K562 (cell line): ENCODE data around the gene MECR. TPM values are rescaled to one million over a fixed set of nuclear protein-coding genes. Genes with fewer than 3 reads are reported as not detected.

Experiments used
- CHD4 ChIP-seq: fragments of 200-600 bp; sonication (generic); IDR thresholded peaks from 3 replicates; pipeline ENCODE4 v1.6.1; 2012; ENCODE audit warnings: low read depth, mild to moderate bottlenecking, mixed read lengths, low read length, inconsistent platforms; ENCODE audit not compliant: insufficient read depth, insufficient replicate concordance, poor library complexity, severe bottlenecking
- EWSR1 ChIP-seq: fragments of 450-650 bp; IDR thresholded peaks from 2 replicates; pipeline ENCODE4 v1.6.1; 2018; ENCODE audit warnings: borderline replicate concordance, mild to moderate bottlenecking, low read depth, moderate library complexity; ENCODE audit not compliant: partially characterized antibody
- GATAD2B ChIP-seq: fragments of 450-650 bp; IDR thresholded peaks from 2 replicates; pipeline ENCODE4 v1.6.1; 2017; ENCODE audit warnings: mild to moderate bottlenecking, borderline replicate concordance
- MAFF ChIP-seq: IDR thresholded peaks from 2 replicates; pipeline ENCODE4 v1.6.1; 2012; ENCODE audit warnings: low read length, improper control_type of control experiment
- MYC ChIP-seq, 2 experiments: fragments of 250-450 bp in 1 of 2; sonication (Bioruptor Pico) in 1 of 2; IDR thresholded peaks; 2 replicates each; pipeline versions ENCODE4 v1.5.1 to v1.6.1; 2012 to 2021; ENCODE audit warnings: low read depth in 2 of 2, borderline replicate concordance in 1 of 2, improper control_type of control experiment in 1 of 2, low read length in 1 of 2, mild to moderate bottlenecking in 1 of 2, moderate library complexity in 1 of 2
- NCOA4 ChIP-seq: fragments of 450-650 bp; IDR thresholded peaks from 2 replicates; pipeline ENCODE4 v1.6.1; 2018; ENCODE audit warnings: mild to moderate bottlenecking; ENCODE audit not compliant: partially characterized antibody
- PHF21A ChIP-seq: fragments of 450-650 bp; IDR thresholded peaks from 2 replicates; pipeline ENCODE4 v1.6.1; 2017; ENCODE audit warnings: low read depth, borderline replicate concordance
- RCOR1 ChIP-seq, 2 experiments: IDR thresholded peaks; 2 replicates each; pipeline ENCODE4 v1.6.1; 2012; ENCODE audit warnings: low read depth in 2 of 2, low read length in 2 of 2, borderline replicate concordance in 1 of 2, improper control_type of control experiment in 1 of 2
- SOX6 ChIP-seq: fragments of 450-650 bp; IDR thresholded peaks from 2 replicates; pipeline ENCODE4 v1.6.1; 2014; ENCODE audit warnings: mild to moderate bottlenecking
- ZBTB2 ChIP-seq: fragments of 450-650 bp; IDR thresholded peaks from 2 replicates; pipeline ENCODE4 v1.6.1; 2016; ENCODE audit warnings: antibody characterized with exemption
- ZNF232 ChIP-seq: sonication (generic); formaldehyde crosslinking; IDR thresholded peaks from 2 replicates; pipeline ENCODE4 v1.8.0; 2022; ENCODE audit warnings: mild to moderate bottlenecking, missing genetic modification reagents
- ZNF584 ChIP-seq: fragments of 200-800 bp; sonication (Bioruptor generic); IDR thresholded peaks from 2 replicates; pipeline ENCODE4 v1.6.1; 2016; ENCODE audit warnings: low read depth, mild to moderate bottlenecking, missing genetic modification characterization, missing compliant biosample characterization
- polyA plus RNA-seq, 8 experiments: library from polyadenylated mRNA; depleted of rRNA in 4 of 8; stranded (reverse) in 5 of 8; unstranded in 3 of 8; fragments of >200 nt; fragmentation: Nextera tagmentation in 2 of 8; fragmentation: Illumina TruSeq in 1 of 8; extraction: Ambion mirVana in 2 of 8; extraction: Trizol in 1 of 8; gene quantifications; 2 replicates each; pipeline versions ENCODE4 v1.2.1 to v1.2.3, GENCODE V29; 2011 to 2014; ENCODE audit warnings: inconsistent platforms in 1 of 8, missing spikeins in 1 of 8
- total RNA-seq, 7 experiments: library from RNA; depleted of rRNA in 6 of 7; stranded (reverse); fragments of >200 nt in 6 of 7; fragmentation: Illumina TruSeq in 2 of 7; extraction: Trizol in 2 of 7; gene quantifications; 2 replicates each; pipeline versions ENCODE4 v1.2.1 to v1.2.3, GENCODE V29; 2011 to 2021; ENCODE audit warnings: low replicate concordance in 1 of 7
- TF ChIP-seq, protein P1 (sequence below), 2 experiments: fragments of 250-450 bp in 1 of 2; fragments of 450-650 bp in 1 of 2; sonication (Bioruptor Pico) in 1 of 2; IDR thresholded peaks; 2 replicates each; pipeline versions ENCODE4 v1.6.1 to v1.8.0; 2016 to 2021; ENCODE audit warnings: mild to moderate bottlenecking in 2 of 2, moderate library complexity in 2 of 2, missing compliant biosample characterization in 1 of 2, missing genetic modification characterization in 1 of 2
- TF ChIP-seq, protein P2 (sequence below): fragments of 450-650 bp; IDR thresholded peaks from 2 replicates; pipeline ENCODE4 v1.6.1; 2014; ENCODE audit warnings: low read depth, mild to moderate bottlenecking, moderate library complexity, borderline replicate concordance

MECR gene
- total and polyA plus RNA-seq, 9 of the 15 experiments (the other 6 are each of a cell fraction or from before 2014, with no cell fraction given): 10.4 to 58.6 (median 42.9) TPM

- TF ChIP-seq ZBTB2: no peak
- TF ChIP-seq ZNF232 (CRISPR knock-in tag): no peak
- TF ChIP-seq EWSR1: no peak
- TF ChIP-seq GATAD2B: no peak
- TF ChIP-seq, protein P1, sequence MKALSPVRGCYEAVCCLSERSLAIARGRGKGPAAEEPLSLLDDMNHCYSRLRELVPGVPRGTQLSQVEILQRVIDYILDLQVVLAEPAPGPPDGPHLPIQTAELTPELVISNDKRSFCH (CRISPR knock-in tag; IDR thresholded peaks at IDR 0.05): no peak
- TF ChIP-seq, protein P1 (tag; IDR thresholded peaks at IDR 0.05): no peak
- no peak for TF ChIP-seq MAFF
- TF ChIP-seq NCOA4: no peak
- no peak for TF ChIP-seq RCOR1 (IDR thresholded peaks at IDR 0.05; ENCODE audit: borderline replicate concordance in 1 of 2, low read depth in 2 of 2, low read length in 2 of 2)
- no peak for TF ChIP-seq SOX6
- no peak for TF ChIP-seq ZNF584 (CRISPR knock-in tag)
- no peak for TF ChIP-seq MYC (IDR thresholded peaks at IDR 0.05; ENCODE audit: low read depth, low read length)
- no peak for TF ChIP-seq MYC (CRISPR knock-in tag; IDR thresholded peaks at IDR 0.05; ENCODE audit: borderline replicate concordance, low read depth)
- no peak for TF ChIP-seq CHD4
- no peak for TF ChIP-seq PHF21A
- TF ChIP-seq, protein P2, sequence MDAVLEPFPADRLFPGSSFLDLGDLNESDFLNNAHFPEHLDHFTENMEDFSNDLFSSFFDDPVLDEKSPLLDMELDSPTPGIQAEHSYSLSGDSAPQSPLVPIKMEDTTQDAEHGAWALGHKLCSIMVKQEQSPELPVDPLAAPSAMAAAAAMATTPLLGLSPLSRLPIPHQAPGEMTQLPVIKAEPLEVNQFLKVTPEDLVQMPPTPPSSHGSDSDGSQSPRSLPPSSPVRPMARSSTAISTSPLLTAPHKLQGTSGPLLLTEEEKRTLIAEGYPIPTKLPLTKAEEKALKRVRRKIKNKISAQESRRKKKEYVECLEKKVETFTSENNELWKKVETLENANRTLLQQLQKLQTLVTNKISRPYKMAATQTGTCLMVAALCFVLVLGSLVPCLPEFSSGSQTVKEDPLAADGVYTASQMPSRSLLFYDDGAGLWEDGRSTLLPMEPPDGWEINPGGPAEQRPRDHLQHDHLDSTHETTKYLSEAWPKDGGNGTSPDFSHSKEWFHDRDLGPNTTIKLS: no peak
Measured at GRCh38 chr1:29171521-29171920, 59.2 kb downstream of the MECR start (continued).
